GM12801 (cell line): Measurements from ENCODE around the gene VAPA.

Experiments used
- TF ChIP-seq, protein P1 (sequence below): IDR thresholded peaks from one replicate; pipeline ENCODE4 v1.5.1; 2011; ENCODE audit warnings: control low read depth; ENCODE audit not compliant: insufficient read length; ENCODE audit errors: extremely low read depth

The VAPA gene

DNA sequence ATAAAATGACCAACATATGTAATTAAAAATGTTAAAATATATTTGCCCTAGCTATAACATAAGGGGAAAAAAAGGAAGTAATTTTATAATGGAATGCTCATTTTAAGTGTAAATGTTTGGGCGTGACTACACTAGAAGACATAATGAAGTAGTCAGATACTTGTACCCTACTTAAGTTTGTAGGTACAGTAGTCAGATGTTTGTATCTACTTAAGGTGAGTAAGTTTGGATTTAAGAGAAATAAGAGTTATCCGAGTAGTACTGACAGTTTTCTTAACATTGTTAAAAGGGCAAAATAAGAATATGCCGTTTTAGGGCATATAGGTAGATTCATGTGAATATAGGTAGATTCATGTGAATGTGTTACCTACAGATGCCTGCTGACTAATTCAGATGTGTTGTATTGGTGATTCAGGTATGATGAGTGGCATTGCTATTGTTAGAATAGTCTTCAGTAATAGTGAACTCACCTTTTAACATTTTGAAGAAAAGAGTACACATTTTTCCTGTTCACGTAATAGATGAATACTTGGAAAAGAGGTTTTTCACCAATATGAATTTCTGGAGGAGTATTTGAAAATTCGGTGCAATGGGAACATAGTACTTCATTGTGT lies 14.9 kb downstream of the VAPA start:
- TF ChIP-seq, protein P1, sequence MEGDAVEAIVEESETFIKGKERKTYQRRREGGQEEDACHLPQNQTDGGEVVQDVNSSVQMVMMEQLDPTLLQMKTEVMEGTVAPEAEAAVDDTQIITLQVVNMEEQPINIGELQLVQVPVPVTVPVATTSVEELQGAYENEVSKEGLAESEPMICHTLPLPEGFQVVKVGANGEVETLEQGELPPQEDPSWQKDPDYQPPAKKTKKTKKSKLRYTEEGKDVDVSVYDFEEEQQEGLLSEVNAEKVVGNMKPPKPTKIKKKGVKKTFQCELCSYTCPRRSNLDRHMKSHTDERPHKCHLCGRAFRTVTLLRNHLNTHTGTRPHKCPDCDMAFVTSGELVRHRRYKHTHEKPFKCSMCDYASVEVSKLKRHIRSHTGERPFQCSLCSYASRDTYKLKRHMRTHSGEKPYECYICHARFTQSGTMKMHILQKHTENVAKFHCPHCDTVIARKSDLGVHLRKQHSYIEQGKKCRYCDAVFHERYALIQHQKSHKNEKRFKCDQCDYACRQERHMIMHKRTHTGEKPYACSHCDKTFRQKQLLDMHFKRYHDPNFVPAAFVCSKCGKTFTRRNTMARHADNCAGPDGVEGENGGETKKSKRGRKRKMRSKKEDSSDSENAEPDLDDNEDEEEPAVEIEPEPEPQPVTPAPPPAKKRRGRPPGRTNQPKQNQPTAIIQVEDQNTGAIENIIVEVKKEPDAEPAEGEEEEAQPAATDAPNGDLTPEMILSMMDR = no peak

DNA sequence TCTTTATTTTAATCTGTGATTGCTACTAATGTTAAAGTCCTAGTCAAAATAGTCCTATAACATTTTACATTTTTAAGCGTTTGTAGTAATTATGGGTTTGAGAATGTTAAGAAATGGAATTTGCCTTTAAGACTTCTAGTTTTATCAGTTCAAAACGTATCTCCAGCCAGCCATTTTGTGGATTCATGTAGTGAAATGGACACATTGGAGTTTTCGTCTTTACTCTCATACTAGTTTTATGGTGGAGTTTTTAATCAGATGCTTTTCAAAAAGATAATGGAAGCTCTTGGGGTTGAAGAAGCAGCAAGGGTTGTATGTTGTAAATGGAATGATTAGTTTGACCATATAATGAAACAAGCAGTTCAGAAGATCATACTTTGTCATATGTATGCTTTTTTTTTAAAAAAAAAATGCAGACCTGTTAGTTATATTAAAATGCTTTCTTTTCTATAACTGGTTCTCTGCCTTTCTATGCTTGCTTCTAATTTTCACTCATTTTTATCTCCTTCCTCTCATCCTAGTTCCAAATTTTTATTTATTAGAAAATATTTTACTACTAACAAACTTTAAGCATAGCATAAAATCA lies 16.6 kb downstream of the VAPA start:
- TF ChIP-seq, protein P1 = no peak

DNA sequence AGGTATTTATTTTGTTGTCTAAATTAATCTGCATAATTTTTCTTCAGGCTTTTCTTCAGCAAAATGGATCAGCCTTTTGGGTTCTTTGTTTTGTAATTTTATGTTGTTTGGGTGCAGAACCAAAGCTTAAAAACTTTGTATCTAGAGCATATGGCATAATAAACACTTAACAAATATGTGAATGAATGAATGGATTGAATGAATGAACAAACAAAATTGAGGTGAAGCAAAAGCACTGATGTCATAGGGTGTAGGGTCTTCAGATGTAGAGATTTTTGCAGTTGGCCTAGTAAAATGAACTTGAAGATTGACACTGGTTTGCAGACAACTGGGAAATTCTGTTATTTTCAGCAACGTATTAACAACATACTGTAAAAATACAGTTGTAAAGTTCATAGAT lies 17.3 kb downstream of the VAPA start:
- TF ChIP-seq, protein P1 = no peak

DNA sequence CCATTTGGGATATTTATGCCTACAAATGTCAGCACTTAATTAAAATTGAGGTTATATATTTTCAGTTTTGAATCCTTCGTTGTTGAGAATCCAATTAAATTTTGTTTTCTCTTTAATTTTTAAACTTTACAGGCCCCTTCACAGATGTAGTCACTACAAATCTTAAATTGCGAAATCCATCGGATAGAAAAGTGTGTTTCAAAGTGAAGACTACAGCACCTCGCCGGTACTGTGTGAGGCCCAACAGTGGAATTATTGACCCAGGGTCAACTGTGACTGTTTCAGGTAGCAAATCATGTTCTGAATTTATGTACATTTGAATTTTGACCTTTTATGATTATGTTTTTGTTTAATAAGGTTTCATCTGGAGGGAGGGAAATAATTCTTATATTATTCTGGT lies 17.9 kb downstream of the VAPA start:
- TF ChIP-seq, protein P1 = no peak

DNA sequence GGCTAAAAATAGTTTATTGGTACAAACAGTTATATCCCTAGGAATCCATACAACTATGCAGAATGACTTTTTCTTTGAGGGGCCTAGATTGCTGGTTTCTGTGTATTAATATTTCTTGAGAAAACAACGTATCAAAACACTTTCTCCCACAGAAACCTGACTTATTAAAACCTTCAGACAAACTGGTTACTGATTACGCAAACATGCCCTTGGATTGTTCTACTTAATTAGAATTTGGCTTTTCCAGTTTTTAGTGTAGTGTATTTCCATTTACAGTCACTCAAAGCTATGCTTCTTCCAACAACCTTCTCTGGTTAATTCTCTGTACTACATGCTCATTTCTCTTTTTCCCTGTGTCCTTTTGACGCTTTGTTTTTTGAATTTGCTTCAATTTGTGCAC lies 20.0 kb downstream of the VAPA start:
- TF ChIP-seq, protein P1 = no peak

DNA sequence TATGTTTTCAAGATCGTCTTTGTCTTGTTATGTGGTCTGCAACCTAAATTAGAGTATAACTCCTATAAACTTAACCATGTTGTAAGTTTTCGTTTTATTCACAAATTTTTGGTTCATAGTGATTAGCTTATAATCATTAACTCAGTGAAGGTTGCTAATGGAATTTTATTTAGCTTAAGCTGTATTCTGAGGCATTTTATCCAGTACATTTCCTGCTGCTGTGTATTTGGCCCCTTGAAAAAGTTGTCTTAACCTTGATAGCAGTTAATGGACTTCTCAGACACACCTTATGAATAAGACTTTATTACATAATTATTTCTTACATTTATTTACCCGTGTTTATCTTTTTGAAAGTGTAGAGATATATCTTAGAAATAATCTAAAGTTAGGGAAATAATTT lies 20.5 kb downstream of the VAPA start:
- TF ChIP-seq, protein P1 = no peak

DNA sequence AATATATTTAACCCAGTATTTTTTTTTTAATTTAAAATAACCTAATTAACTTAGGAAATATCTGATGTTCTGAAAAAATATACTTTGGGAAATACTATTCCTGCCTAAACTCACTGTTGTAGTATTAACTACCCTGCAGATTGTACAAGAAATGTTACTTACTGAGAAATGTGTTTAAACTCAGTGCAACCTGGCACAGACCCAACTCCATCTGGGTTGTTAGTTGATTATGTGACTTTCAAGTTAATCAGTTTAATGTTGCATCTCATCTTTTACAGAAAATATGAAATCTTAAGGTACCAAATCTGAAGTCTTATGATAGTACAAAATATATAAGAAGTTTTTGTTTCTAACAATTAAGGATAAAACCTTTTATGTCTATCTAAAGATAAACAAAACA lies 27.3 kb downstream of the VAPA start:
- TF ChIP-seq, protein P1 = no peak
